Nephron (organoid): ENCODE data around the gene PODXL2.

ENCODE experiments used
- H3K27ac Mint-ChIP-seq, 3 experiments: 2 replicates each; pipeline ENCODE4 v1.8.0; 2020; ENCODE audit warnings: mixed read lengths in 3 of 3, mild to moderate bottlenecking in 2 of 3, moderate library complexity in 1 of 3
- H3K27me3 Mint-ChIP-seq: 2 replicates; pipeline ENCODE4 v1.8.0; 2021; ENCODE audit warnings: low read depth, mild to moderate bottlenecking, moderate library complexity, mixed read lengths
- H3K36me3 Mint-ChIP-seq: 2 replicates; pipeline ENCODE4 v1.8.0; 2020; ENCODE audit warnings: low read depth, mixed read lengths
- H3K4me1 Mint-ChIP-seq: 2 replicates; pipeline ENCODE4 v1.8.0; 2020; ENCODE audit warnings: mixed read lengths
- H3K4me3 Mint-ChIP-seq, 3 experiments: 2 replicates each; pipeline ENCODE4 v1.8.0; 2020; ENCODE audit warnings: mild to moderate bottlenecking in 3 of 3, mixed read lengths in 3 of 3, moderate library complexity in 2 of 3
- H3K9me3 Mint-ChIP-seq: 2 replicates; pipeline ENCODE4 v1.8.0; 2020; ENCODE audit warnings: mixed read lengths
- CTCF ChIP-seq, 3 experiments: fragments of 200-600 bp; sonication (generic); IDR thresholded peaks; one replicate each; pipeline ENCODE4 v1.5.0; 2021; ENCODE audit warnings: antibody characterized with exemption in 3 of 3; ENCODE audit not compliant: unreplicated experiment in 3 of 3

The PODXL2 gene

GRCh38 chr3:127717357-127718244, 88.6 kb downstream of the PODXL2 start:
- no peaks in the 10 kb centered on the region for H3K9me3 Mint-ChIP-seq
- peaks cover 72% of the 10 kb centered on the region for H3K4me1 Mint-ChIP-seq
- H3K27me3 Mint-ChIP-seq = peaks cover 28% of the 10 kb centered on the region
- TF ChIP-seq CTCF (IDR thresholded peaks at IDR 0.05; ENCODE audit: unreplicated experiment in 3 of 3) = no peak
- H3K4me3 Mint-ChIP-seq = no peak overlapping the region
- H3K36me3 Mint-ChIP-seq = no peaks in the 10 kb centered on the region
- H3K27ac Mint-ChIP-seq = peak overlapping the region in 1 of 3 experiments; percentile 12

DNA sequence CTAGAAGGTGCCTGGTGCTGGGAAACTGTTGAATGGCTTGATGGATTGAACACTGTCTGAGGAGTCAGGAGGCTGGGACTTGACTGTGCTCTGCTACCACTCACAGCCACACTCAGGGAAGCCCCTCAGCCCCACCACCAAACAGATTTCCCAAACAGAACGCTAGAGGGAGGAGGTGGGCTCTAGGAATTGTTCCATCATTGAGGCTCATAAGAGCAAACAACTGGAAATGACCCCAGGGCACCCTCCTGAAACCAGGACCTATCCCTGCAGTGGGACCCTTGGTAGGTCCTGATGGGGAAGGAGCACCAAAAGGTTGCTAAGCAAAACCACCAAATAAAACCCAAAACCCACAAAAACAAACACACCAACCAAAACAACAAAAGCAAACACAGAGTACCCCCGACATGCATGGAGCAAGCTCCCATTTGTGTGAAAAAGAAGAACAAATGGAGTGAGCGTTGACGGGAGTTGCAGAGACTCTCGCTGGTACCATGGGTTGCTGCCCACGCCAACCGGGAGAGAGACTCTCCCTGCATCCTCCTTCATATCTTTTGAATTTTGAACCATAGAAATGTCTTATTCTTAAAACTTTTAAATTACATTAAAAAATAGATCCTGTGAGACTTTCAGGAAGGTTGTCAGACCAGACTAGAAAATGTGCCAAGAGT, 89.4 kb downstream of the PODXL2 start:
- H3K4me3 Mint-ChIP-seq = no peak overlapping the region
- peak overlapping the region in 1 of 3 experiments; percentile 12 for H3K27ac Mint-ChIP-seq
- H3K4me1 Mint-ChIP-seq = peaks cover 76% of the 10 kb centered on the region
- H3K9me3 Mint-ChIP-seq = no peaks in the 10 kb centered on the region
- no peaks in the 10 kb centered on the region for H3K36me3 Mint-ChIP-seq
- TF ChIP-seq CTCF (IDR thresholded peaks at IDR 0.05; ENCODE audit: unreplicated experiment in 3 of 3) = no peak
- peaks cover 28% of the 10 kb centered on the region for H3K27me3 Mint-ChIP-seq

- H3K27ac Mint-ChIP-seq = no peak overlapping the region
- no peaks in the 10 kb centered on the region for H3K36me3 Mint-ChIP-seq
- peaks cover 75% of the 10 kb centered on the region for H3K4me1 Mint-ChIP-seq
- H3K27me3 Mint-ChIP-seq = peaks cover 28% of the 10 kb centered on the region
- no peaks in the 10 kb centered on the region for H3K9me3 Mint-ChIP-seq
- no peak overlapping the region for H3K4me3 Mint-ChIP-seq
- TF ChIP-seq CTCF (IDR thresholded peaks at IDR 0.05; ENCODE audit: unreplicated experiment in 3 of 3) = no peak
These were observed 89.9 kb downstream of the PODXL2 start for GRCh38 chr3:127718916-127719290.

GRCh38 chr3:127719369-127719768, 90.4 kb downstream of the PODXL2 start:
- Mint-ChIP-seq H3K4me1 (peaks cover 71% of the 10 kb centered on the region), H3K27ac (no peak overlapping the region), H3K9me3 (no peaks in the 10 kb centered on the region), H3K27me3 (peaks cover 28% of the 10 kb centered on the region), H3K36me3 (no peaks in the 10 kb centered on the region), H3K4me3 (no peak overlapping the region)
- no peak for TF ChIP-seq CTCF (IDR thresholded peaks at IDR 0.05; ENCODE audit: unreplicated experiment in 3 of 3)

GRCh38 chr3:127720161-127720823, 91.3 kb downstream of the PODXL2 start:
- Mint-ChIP-seq H3K36me3 (peaks cover 7% of the 10 kb centered on the region), H3K27ac (no peak overlapping the region), H3K27me3 (peaks cover 27% of the 10 kb centered on the region), H3K9me3 (peaks cover 4% of the 10 kb centered on the region), H3K4me3 (no peak overlapping the region), H3K4me1 (peaks cover 66% of the 10 kb centered on the region)
- TF ChIP-seq CTCF (IDR thresholded peaks at IDR 0.05; ENCODE audit: unreplicated experiment in 3 of 3) = no peak
